K562 (cell line): ENCODE results near the gene HRC. TPM values are rescaled to one million over a fixed set of nuclear protein-coding genes. Genes with fewer than 3 reads are reported as not detected.

Experiments
- CHD2 ChIP-seq: IDR thresholded peaks from 2 replicates; pipeline ENCODE4 v1.6.1; 2011; ENCODE audit warnings: low read depth, low read length
- EP400 ChIP-seq: fragments of 450-650 bp; IDR thresholded peaks from 2 replicates; pipeline ENCODE4 v1.6.1; 2017; ENCODE audit warnings: antibody characterized with exemption, mild to moderate bottlenecking, moderate library complexity
- HOXB6 ChIP-seq: fragments of 250-450 bp; sonication (Bioruptor Pico); IDR thresholded peaks from 2 replicates; pipeline ENCODE4 v1.5.1; 2022; ENCODE audit warnings: mild to moderate bottlenecking, borderline replicate concordance
- MYNN ChIP-seq, 2 experiments: sonication (generic); formaldehyde crosslinking in 1 of 2; IDR thresholded peaks; 2 replicates each; pipeline versions ENCODE4 v1.5.0 to v1.6.1; 2016 to 2020; ENCODE audit warnings: antibody characterized with exemption in 1 of 2, missing genetic modification reagents in 1 of 2
- NELFE ChIP-seq: IDR thresholded peaks from 2 replicates; pipeline ENCODE4 v1.6.1; 2011; ENCODE audit warnings: mild to moderate bottlenecking; ENCODE audit not compliant: insufficient read depth, insufficient read length
- NFIX ChIP-seq: fragments of 250-450 bp; sonication (Bioruptor Pico); IDR thresholded peaks from 2 replicates; pipeline ENCODE4 v1.4.0; 2020; ENCODE audit warnings: low read depth, mild to moderate bottlenecking, moderate library complexity
- NRF1 ChIP-seq, 2 experiments: fragments of 450-650 bp; IDR thresholded peaks in 1 of 2; conservative IDR thresholded peaks in 1 of 2; 2 replicates each; pipeline ENCODE4 v1.6.1; 2014; ENCODE audit warnings: mild to moderate bottlenecking in 2 of 2
- RBM15 ChIP-seq: fragments of 200-400 bp; formaldehyde crosslinking; IDR thresholded peaks from 2 replicates; pipeline ENCODE4 v1.6.1; 2018; ENCODE audit warnings: mild to moderate bottlenecking, low read length, moderate library complexity; ENCODE audit not compliant: insufficient read depth
- SMAD2 ChIP-seq: fragments of 150-350 bp; IDR thresholded peaks from 2 replicates; pipeline ENCODE4 v1.6.1; 2014; ENCODE audit warnings: low read depth, mild to moderate bottlenecking, low read length
- SMARCB1 ChIP-seq: IDR thresholded peaks from 2 replicates; pipeline ENCODE4 v1.6.1; 2011; ENCODE audit warnings: improper control_type of control experiment, low read depth; ENCODE audit not compliant: insufficient read length
- THRAP3 ChIP-seq: fragments of 450-650 bp; IDR thresholded peaks from 2 replicates; pipeline ENCODE4 v1.6.1; 2016; ENCODE audit warnings: mild to moderate bottlenecking, inconsistent platforms, borderline replicate concordance
- ZC3H8 ChIP-seq: fragments of 450-650 bp; IDR thresholded peaks from 2 replicates; pipeline ENCODE4 v1.6.1; 2017
- ZNF140 ChIP-seq: fragments of 250-450 bp; sonication (Bioruptor Pico); IDR thresholded peaks from 2 replicates; pipeline ENCODE4 v1.8.0; 2021; ENCODE audit warnings: moderate library complexity, mild to moderate bottlenecking, inconsistent platforms
- ZNF217 ChIP-seq: sonication (generic); formaldehyde crosslinking; IDR thresholded peaks from 2 replicates; pipeline ENCODE4 v1.8.0; 2022; ENCODE audit warnings: mild to moderate bottlenecking, missing genetic modification reagents
- polyA plus RNA-seq, 8 experiments: library from polyadenylated mRNA; depleted of rRNA in 4 of 8; stranded (reverse) in 5 of 8; unstranded in 3 of 8; fragments of >200 nt; fragmentation: Nextera tagmentation in 2 of 8; fragmentation: Illumina TruSeq in 1 of 8; extraction: Ambion mirVana in 2 of 8; extraction: Trizol in 1 of 8; gene quantifications; 2 replicates each; pipeline versions ENCODE4 v1.2.1 to v1.2.3, GENCODE V29; 2011 to 2014; ENCODE audit warnings: inconsistent platforms in 1 of 8, missing spikeins in 1 of 8
- total RNA-seq, 7 experiments: library from RNA; depleted of rRNA in 6 of 7; stranded (reverse); fragments of >200 nt in 6 of 7; fragmentation: Illumina TruSeq in 2 of 7; extraction: Trizol in 2 of 7; gene quantifications; 2 replicates each; pipeline versions ENCODE4 v1.2.1 to v1.2.3, GENCODE V29; 2011 to 2021; ENCODE audit warnings: low replicate concordance in 1 of 7
- TF ChIP-seq, protein P1 (sequence below): fragments of 250-450 bp; sonication (Bioruptor Pico); IDR thresholded peaks from 2 replicates; pipeline ENCODE4 v1.4.0; 2020; ENCODE audit warnings: mild to moderate bottlenecking, moderate library complexity, borderline replicate concordance
- TF ChIP-seq, protein P2 (sequence below): sonication (generic); formaldehyde crosslinking; IDR thresholded peaks from 2 replicates; pipeline ENCODE4 v1.8.0; 2022; ENCODE audit warnings: mild to moderate bottlenecking, missing genetic modification reagents
- TF ChIP-seq, protein P3 (sequence below), 2 experiments: fragments of 450-650 bp in 1 of 2; sonication (generic) in 1 of 2; formaldehyde crosslinking; conservative IDR thresholded peaks; 2 replicates each; pipeline versions ENCODE4 v1.4.0 to v1.8.1; 2020 to 2022; ENCODE audit warnings: mild to moderate bottlenecking in 1 of 2, missing genetic modification reagents in 1 of 2
- TF ChIP-seq, protein P4 (sequence below): sonication (generic); formaldehyde crosslinking; IDR thresholded peaks from 2 replicates; pipeline ENCODE4 v1.9.0; 2022; ENCODE audit warnings: mild to moderate bottlenecking, missing genetic modification reagents

Gene HRC
- total and polyA plus RNA-seq, 9 of the 15 experiments (the other 6 are each of a cell fraction or from before 2014, with no cell fraction given): 0.66 to 18.7 (median 13.1) TPM

DNA sequence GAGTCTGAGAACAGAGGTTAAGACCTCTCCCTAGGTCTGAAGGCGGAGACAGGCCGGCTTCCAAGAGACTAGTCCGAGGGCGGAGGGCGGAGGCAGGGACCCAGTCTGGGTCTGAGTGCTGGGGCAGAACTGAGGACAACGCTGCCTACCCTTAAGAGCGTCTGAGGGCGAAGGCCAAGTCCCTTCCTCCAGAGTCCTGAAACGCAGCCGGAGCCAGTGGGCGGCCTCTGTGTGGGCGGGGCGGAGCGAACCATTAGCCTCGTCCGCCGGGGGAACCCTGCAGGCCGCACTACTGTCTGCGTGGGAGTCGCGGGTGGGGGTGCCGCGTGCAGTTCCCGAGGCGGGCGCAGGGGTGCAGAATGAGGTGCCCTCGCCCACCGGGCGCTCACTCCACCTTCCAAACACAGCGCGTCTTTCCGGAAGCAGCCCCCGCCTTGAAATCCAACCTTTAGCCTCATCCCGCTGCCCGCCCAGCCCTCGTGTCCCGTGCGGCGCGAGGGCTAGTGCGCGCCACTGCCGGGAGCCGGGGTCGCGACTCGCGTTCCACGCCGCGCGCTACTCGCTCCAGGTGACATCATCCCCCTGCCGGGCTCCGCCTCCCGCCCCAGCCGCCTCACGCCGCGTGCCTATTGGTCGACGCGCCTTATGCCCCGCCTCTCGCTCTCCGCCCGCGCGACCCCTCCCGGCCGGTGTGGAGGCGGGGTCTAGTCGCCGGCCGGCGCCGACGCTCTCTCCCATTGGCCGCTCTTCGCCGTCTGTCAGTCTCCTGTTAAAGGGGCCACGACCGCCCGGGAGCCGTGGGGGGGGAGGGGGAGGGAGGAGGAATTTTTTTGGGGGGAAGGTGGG is 36.4 kb downstream of the HRC start, which contains the start of gene C19orf73 (continued):
- TF ChIP-seq, protein P1, sequence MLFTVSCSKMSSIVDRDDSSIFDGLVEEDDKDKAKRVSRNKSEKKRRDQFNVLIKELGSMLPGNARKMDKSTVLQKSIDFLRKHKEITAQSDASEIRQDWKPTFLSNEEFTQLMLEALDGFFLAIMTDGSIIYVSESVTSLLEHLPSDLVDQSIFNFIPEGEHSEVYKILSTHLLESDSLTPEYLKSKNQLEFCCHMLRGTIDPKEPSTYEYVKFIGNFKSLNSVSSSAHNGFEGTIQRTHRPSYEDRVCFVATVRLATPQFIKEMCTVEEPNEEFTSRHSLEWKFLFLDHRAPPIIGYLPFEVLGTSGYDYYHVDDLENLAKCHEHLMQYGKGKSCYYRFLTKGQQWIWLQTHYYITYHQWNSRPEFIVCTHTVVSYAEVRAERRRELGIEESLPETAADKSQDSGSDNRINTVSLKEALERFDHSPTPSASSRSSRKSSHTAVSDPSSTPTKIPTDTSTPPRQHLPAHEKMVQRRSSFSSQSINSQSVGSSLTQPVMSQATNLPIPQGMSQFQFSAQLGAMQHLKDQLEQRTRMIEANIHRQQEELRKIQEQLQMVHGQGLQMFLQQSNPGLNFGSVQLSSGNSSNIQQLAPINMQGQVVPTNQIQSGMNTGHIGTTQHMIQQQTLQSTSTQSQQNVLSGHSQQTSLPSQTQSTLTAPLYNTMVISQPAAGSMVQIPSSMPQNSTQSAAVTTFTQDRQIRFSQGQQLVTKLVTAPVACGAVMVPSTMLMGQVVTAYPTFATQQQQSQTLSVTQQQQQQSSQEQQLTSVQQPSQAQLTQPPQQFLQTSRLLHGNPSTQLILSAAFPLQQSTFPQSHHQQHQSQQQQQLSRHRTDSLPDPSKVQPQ (CRISPR knock-in tag): no peak
- TF ChIP-seq ZNF217 (CRISPR knock-in tag) (no peak), THRAP3 (no peak), SMARCB1 (no peak), ZNF140 (no peak), RBM15 (no peak), HOXB6 (no peak), NRF1 (conservative IDR thresholded peaks at IDR 0.05 in 1 of 2, IDR thresholded peaks at IDR 0.05 in 1 of 2) (peak; percentile 83 to 86), EP400 (peak; percentile 96), ZC3H8 (no peak), SMAD2 (no peak), NELFE (no peak), CHD2 (peak; percentile 75), MYNN (IDR thresholded peaks at IDR 0.05) (no peak), MYNN (CRISPR knock-in tag; IDR thresholded peaks at IDR 0.05) (no peak), NFIX (no peak)
- TF ChIP-seq, protein P2, sequence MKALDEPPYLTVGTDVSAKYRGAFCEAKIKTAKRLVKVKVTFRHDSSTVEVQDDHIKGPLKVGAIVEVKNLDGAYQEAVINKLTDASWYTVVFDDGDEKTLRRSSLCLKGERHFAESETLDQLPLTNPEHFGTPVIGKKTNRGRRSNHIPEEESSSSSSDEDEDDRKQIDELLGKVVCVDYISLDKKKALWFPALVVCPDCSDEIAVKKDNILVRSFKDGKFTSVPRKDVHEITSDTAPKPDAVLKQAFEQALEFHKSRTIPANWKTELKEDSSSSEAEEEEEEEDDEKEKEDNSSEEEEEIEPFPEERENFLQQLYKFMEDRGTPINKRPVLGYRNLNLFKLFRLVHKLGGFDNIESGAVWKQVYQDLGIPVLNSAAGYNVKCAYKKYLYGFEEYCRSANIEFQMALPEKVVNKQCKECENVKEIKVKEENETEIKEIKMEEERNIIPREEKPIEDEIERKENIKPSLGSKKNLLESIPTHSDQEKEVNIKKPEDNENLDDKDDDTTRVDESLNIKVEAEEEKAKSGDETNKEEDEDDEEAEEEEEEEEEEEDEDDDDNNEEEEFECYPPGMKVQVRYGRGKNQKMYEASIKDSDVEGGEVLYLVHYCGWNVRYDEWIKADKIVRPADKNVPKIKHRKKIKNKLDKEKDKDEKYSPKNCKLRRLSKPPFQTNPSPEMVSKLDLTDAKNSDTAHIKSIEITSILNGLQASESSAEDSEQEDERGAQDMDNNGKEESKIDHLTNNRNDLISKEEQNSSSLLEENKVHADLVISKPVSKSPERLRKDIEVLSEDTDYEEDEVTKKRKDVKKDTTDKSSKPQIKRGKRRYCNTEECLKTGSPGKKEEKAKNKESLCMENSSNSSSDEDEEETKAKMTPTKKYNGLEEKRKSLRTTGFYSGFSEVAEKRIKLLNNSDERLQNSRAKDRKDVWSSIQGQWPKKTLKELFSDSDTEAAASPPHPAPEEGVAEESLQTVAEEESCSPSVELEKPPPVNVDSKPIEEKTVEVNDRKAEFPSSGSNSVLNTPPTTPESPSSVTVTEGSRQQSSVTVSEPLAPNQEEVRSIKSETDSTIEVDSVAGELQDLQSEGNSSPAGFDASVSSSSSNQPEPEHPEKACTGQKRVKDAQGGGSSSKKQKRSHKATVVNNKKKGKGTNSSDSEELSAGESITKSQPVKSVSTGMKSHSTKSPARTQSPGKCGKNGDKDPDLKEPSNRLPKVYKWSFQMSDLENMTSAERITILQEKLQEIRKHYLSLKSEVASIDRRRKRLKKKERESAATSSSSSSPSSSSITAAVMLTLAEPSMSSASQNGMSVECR: peak; percentile 79; the same call in 1 of the 2 replicates
- TF ChIP-seq, protein P3, sequence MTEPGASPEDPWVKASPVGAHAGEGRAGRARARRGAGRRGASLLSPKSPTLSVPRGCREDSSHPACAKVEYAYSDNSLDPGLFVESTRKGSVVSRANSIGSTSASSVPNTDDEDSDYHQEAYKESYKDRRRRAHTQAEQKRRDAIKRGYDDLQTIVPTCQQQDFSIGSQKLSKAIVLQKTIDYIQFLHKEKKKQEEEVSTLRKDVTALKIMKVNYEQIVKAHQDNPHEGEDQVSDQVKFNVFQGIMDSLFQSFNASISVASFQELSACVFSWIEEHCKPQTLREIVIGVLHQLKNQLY (CRISPR knock-in tag; conservative IDR thresholded peaks at IDR 0.05): no peak
- TF ChIP-seq, protein P4, sequence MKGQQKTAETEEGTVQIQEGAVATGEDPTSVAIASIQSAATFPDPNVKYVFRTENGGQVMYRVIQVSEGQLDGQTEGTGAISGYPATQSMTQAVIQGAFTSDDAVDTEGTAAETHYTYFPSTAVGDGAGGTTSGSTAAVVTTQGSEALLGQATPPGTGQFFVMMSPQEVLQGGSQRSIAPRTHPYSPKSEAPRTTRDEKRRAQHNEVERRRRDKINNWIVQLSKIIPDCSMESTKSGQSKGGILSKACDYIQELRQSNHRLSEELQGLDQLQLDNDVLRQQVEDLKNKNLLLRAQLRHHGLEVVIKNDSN (CRISPR knock-in tag): peak; percentile 70
